GM21360 (cell line): Measurements from ENCODE around the gene DEFB131B.
A peak's percentile ranks its signal among the peaks of the same experiment; 100 is the strongest.
"Not testable (repeated sequence)": the region's sequence is repeated elsewhere in the genome, so short reads cannot be mapped to it uniquely, and the experiment has no call there.

Source experiments
- ATAC-seq: cut with Tn5 transposase; IDR thresholded peaks from one replicate; pipeline ENCODE4 v1.9.1; 2021; ENCODE audit warnings: mild to moderate bottlenecking, moderate library complexity; ENCODE audit not compliant: unreplicated experiment

DEFB131B gene

DNA sequence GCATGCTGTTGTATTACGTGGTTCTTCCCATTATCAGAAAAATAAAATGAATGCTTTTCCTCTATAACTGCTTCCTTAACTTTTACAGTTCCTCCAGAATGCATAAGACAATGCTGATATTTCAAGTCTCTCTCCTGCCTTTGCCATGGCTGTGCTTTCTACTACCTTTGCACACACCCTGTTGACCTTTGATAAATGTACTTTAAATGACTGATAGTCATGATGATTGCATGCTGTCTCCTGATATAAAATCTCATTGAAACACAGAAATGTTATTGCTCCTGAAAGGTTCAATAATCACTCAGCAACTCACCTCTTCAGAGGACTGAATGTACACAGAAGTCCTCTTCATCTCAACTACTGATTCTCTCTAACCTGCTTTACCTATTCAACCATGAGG, at the start of gene DEFB131B:
Gene DEFB131B (plus strand): TSS at position 395 of the 400 bp plus-strand sequence. CDS start 0 bp downstream, at position 395.
- not testable (repeated sequence) for ATAC-seq

GRCh38 chr11:71829247-71829646, 49.0 kb upstream of the DEFB131B start:
- ATAC-seq = not testable (repeated sequence)

- ATAC-seq = not testable (repeated sequence)
These were observed 48.6 kb upstream of the DEFB131B start for GRCh38 chr11:71829686-71830085.

- ATAC-seq = not testable (repeated sequence)
These were observed 45.4 kb upstream of the DEFB131B start, which contains the start of gene DEFB108B for GRCh38 chr11:71832811-71833210. TSS of gene DEFB108B (plus strand) at chr11:71833200. CDS start at chr11:71833200, 0 bp downstream.

DNA sequence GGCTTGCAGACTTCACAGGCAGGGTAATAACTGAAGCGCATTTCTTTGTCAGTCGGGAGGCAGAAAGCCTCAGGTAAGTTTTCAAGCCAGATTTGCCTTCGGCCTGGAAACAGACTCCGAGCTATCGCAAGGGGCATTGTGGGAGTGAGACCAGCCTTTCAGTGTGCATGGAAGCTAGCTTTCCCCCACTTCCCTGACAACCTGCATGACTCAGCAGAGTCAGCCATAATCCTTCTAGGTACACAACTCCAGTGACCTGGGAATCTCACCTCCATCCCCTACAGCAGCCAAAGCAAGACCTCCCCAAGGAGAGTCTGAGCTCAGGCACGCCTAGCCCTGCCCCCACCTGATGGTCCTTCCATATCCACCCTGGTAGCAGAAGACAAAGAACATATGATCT, 35.5 kb upstream of the DEFB131B start:
- not testable (repeated sequence) for ATAC-seq

DNA sequence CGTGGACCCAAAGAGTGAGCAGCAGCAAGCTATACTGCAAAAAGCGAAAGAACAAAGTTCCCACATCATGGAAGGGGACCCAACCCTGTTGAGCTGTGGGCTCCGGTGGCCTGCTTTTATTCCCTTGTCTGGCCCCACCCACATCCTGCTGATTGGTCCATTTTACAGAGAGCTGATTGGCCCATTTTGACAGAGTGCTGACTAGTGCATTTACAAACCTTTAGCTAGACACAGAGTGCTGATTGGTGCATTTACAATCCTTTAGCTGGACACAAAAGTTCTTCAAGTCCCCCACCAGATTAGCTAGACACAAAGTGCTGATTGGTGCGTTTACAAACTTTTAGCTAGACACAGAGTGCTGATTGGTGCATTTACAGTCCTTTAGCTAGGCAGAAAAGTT, 34.9 kb upstream of the DEFB131B start:
- ATAC-seq = not testable (repeated sequence)

DNA sequence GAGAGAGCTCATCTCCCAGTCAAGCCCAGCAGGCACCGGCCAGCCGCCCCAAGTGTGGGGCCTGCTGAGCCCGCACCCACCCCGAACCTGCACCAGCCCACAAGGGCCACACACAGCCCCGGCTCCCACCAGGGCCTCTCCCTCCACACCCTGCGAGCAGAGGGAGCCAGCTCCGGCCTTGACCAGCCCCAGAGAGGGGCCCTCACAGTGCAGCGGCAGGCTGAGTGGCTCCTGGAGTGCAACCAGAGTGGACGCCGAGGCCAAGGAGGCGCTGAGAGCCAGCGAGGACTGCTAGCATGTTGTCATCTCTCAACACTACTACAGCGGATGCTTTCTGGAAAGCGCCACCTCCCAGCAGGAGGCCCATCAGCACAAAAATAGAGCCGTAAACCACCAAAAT, 34.4 kb upstream of the DEFB131B start:
- ATAC-seq = no peak

- not testable (repeated sequence) for ATAC-seq
These were observed 24.4 kb upstream of the DEFB131B start for GRCh38 chr11:71853895-71854294.

GRCh38 chr11:71855880-71856279, 22.4 kb upstream of the DEFB131B start:
- not testable (repeated sequence) for ATAC-seq

DNA sequence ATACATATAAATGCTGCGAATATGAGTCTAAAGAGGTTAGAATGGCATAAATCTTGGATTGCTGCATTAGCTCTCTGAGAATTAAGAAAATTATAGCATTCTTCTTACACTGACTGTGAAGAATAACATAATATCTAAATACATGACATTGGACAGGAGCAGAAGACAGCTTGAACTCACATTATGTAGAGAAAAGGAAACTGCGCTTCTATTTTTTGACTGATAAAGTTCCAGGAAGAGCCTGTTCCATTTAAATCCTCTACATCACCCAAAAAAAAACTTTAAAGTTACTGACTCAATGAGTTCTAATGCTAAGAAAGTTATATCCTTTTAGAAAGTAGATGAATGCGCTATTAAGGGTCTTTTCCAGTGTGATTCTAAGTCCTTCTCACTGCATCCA, 17.4 kb upstream of the DEFB131B start:
- ATAC-seq = not testable (repeated sequence)

DNA sequence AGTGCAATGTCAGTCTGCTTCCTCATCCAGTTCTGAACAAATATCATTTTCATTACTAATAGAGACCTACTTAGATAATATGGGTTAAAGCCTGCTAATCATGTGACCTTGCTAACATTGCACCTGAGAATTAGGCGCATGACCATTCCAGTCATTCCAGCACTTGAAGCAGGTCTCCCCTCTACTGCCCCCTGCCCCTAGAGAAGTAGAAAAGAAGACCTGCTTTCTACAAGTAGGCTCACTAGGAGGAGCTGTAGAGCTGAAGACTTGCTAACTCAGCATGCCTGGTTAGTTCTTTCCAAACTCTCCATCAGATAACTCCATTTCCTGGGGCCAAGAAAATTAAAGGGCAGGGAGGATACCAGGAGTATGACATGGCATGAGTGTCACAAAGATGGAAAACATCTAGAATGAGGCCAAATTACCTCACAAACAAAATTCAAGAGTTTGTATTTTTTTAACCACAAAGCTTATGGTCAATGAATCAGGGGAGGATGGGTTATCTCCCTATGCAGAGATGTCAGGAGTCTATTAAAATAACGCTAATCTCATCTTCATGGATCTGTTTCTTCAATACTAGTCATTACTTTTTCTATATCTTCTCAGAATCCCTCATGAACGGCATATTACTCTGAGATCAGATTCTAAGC, 14.2 kb upstream of the DEFB131B start:
- ATAC-seq = peak; percentile 38

DNA sequence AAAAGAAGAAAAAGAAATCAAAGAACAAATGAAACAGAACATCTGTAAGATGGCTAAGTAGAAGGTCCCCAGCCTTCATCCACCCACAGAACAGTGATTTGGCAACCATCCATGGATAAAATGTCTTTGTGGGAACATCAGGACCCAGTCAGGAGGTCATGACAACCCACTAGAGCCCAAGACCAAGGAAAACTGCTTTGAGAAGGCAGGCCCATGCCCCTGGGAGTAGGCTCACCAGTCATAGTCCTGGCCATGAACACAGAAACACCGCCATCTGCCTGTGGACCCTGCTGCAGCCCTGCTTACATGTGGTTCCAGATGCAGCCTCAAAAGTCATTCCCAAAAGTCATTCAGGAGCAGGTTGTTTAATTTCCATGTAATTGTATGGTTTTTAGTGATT, 11.0 kb upstream of the DEFB131B start:
- not testable (repeated sequence) for ATAC-seq

DNA sequence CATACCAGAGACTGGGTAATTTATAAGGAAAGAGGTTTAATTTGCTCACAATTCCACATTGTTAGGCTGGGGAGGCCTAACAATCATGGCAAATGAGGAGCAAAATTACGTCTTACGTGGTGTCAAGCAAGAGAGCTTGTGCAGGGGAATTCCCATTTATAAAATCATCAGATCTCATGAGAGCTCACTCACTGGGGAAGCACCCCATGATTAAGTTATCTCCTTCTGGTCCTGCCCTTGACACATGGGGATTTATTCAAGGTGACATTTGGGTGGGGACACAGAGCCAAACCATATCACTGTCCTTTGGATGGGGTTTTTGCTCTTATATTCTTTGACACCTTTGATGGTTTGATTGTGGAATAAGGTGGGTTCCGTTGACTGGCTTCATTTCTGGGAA, 8.3 kb upstream of the DEFB131B start:
- ATAC-seq = not testable (repeated sequence)

DNA sequence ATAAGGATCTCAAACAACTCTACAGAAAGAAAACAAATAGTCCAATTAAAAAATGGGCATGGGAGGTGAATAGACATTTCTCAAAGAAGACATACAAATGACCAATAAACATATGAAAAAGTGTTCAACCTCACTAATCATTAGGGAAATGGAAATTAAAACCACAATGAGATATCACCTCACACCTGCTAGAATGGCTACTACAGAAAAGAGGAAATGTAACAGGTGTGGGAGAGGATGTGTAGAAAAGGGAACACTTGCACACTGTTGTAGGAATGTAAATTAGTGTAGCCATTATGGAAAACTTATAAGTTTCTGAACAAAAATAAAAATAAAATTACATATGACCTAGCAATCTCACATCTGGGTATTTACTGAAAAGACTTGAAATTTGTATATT, 7.6 kb upstream of the DEFB131B start:
- not testable (repeated sequence) for ATAC-seq

- ATAC-seq = not testable (repeated sequence)
These were observed 2.0 kb upstream of the DEFB131B start for GRCh38 chr11:71876262-71876661.

DNA sequence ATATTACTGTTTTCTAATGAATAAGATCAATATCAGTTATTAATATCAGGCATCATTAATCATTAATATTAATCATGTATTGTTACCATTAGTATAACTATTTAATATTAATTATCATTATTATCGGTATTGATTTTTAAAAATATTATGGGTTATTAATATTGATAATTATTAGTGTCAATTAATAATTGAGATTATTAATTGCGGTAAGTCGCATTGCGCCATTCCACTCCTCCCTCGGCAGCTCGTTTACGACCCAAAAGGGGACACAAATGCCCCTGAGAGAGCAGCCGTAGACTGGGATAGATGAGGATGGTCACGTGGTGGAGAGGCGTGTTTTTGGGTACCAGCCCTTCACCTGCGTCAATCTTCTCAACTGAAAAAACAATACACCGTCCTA, 7.6 kb downstream of the DEFB131B start:
- not testable (repeated sequence) for ATAC-seq

DNA sequence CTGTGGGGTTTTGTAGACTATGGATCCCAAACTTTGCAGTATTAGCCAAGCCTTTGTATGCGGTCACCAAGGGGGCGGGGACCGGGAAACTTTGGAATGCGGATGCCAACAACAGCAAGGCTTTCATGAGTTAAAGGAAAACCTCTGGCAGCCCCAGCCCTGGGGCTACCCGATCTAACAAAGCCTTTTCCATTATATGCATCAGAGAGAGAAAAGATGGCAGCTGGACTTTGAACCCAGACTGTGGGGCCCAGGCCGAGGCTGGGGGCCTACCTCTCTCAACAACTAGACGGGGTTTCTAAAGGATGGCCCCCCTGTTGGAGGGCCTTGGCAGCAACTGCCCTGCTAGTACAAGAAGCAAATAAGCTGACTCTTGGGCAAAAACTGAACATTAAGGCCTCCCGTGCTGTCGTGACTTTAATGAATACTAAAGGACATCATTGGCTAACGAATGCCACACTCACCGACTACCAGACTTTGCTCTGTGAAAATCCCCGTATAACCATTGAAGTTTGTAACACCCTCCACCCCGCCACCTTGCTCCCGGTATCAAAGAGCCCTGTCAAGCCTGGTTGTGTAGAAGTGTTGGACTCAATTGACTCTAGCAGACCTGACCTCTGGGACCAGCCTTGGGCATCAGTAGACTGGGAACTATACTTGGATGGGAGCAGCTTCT, 10.2 kb downstream of the DEFB131B start:
- ATAC-seq = not testable (repeated sequence)

- not testable (repeated sequence) for ATAC-seq
These were observed 11.1 kb downstream of the DEFB131B start for GRCh38 chr11:71889181-71889872.

- ATAC-seq = no peak
These were observed 17.7 kb downstream of the DEFB131B start for GRCh38 chr11:71895961-71896360.

- not testable (repeated sequence) for ATAC-seq
These were observed 22.9 kb downstream of the DEFB131B start for GRCh38 chr11:71901137-71901536.

GRCh38 chr11:71908218-71908617, 30.0 kb downstream of the DEFB131B start:
- ATAC-seq = no peak

- ATAC-seq = not testable (repeated sequence)
These were observed 32.5 kb downstream of the DEFB131B start for GRCh38 chr11:71910775-71911174.
